HG03066 (cell line): ENCODE measurements around the gene CCDC134.

Experiments used
- ATAC-seq: cut with Tn5 transposase; IDR thresholded peaks from one replicate; pipeline ENCODE4 v1.9.1; 2021; ENCODE audit warnings: low read depth; ENCODE audit not compliant: unreplicated experiment

Gene CCDC134

DNA sequence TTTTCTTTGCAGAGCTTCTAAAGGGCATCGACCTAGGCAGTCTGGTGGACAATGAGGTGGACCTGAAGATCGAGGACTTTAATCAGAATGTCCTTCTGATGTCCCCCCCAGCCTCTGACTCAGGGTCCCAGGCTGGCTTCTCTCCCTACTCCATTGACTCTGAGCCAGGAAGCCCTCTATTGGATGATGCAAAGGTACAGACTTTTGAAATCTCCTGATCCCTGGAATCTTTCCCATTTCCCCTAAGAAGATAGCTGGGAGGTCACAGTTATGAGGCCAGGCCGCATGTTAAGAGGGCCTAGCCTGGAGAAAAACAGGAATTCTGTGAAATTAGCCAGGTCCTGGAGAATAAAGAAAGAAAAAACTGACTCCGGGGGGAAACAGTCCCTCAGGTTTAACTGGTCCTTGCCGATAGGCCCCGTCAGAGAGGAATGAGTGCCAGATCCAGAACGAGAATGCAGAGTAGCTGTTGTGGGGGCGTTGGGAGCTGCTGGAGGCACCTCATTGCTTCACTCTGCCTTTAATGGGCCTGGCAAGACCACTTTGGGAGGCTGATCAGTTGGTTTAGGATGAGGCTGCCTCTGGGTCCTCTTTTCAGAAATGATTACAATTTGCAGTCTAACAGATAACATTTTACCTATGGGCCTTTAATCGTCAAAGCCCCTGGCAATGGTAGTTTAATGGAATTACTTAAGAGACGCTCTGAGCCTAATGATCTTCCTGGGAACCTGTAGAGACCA, 75.2 kb downstream of the CCDC134 start:
- no peak for ATAC-seq
